Activated T-cell treated with anti-CD3 and anti-CD28 coated beads for 1 hour (primary cell): ENCODE measurements around the gene TP53I13.

Experiments
- DNase-seq: peaks from one replicate; pipeline ENCODE4 v3.0.0-alpha.2; 2020; ENCODE audit warnings: low read depth

The TP53I13 gene

DNA sequence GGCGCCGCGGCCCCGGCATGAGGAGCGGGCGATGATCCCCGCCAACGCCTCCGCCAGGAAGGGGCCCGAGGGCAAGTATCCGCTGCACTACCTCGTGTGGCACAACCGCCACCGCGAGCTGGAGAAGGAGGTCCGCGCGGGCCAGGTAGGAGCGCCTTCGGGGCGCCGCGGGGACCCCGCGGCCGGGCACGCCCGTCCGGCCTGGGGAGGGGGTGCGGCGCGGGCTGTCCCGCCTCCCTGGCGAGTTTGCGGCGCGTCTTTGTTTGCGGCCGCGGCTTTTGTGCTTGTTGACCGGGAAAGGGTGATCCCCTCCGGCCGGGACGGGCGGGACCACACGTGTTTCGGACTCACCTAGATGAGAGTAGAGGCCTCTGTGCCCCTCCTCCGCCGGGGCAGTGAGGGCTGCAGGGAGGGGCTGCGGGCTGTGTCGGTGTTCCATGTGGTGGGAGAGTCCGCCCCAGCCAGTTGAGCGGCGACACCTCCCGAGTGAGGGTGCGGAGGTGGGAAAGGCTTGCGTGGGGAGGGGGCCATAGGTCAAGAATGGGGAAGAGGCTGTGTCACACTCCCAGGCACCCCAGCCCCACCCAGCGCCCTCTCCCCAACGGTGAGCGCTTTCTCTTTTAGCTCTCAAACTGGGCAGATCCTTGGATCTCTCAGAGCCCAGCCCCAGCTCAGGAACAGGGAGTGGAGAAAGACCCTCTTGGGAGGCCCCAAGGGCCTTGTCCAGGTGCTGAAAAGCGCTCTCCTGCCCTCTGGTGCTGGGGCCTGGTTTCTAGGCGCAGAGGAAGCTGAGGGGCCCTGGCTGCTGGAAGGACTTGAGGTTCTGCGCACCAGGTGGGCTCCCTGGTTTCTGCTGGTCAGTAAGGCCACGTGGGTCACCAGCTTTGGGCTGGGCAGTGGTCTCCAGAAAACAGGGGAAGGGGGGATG is 25.4 kb downstream of the TP53I13 start:
- no peak for DNase-seq

DNA sequence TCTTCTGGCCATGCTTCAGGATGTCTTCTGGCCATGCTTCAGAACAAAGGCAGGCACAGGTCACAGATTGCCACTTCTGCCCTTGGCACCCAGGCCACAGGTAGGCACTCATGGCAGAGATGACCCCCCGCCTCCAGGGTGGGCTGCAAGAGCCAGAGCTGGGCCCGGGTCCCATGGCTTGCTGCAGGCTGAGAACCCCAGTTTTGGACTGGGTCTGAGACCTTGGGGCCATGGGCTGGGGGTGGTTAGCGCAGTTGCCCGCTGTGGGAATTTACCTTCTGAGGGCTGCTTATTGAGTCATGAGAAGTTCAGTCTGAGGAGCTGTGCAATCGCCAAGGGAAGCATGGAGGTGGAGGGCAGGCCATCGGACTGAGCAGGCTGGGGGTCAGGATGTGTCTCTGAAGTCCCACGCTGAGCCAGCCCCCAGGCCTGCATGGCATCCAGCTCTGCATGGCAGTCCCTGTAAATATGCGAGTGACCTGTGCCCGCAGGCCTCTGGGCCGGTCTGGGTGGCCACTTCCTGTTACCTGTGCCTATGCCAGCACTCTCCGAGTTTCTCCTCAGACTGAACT is 26.1 kb downstream of the TP53I13 start:
- no peak for DNase-seq

GRCh38 chr17:29595107-29595942 is 26.8 kb downstream of the TP53I13 start:
- no peak for DNase-seq

GRCh38 chr17:29595943-29596774 is 27.7 kb downstream of the TP53I13 start:
- DNase-seq, result no peak

GRCh38 chr17:29596811-29597210 is 28.3 kb downstream of the TP53I13 start:
- DNase-seq, result no peak

GRCh38 chr17:29597361-29598172 is 29.1 kb downstream of the TP53I13 start:
- DNase-seq, result no peak

DNA sequence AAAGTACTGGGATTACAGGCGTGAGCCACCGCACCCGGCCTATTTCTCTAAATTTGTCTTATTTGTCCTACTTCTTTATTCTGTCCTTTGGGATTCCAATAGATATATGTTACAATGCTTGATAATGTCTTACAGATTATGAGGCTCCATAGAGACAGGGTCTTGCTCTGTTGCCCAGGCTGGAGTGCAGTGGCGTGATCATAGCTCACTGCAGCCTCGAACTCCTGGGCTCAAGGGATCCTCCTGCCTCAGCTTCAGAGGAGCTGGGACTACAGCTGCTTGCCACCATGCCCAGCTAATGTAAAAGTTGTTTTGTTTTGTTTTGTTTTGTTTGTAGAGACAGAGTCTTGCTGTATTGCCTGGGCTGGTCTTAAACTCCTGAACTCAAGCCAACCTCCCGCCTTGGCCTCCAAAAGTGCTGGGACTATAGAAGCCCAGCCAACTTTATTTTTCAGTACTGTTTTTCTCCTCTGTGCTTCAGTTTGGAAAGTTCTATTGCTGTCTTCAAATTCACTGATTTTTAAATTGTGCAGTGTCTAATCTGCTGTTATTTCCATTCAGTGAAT is 34.7 kb downstream of the TP53I13 start:
- no peak for DNase-seq

GRCh38 chr17:29607557-29608195 is 39.2 kb downstream of the TP53I13 start:
- no peak for DNase-seq

GRCh38 chr17:29608986-29609385 is 40.5 kb downstream of the TP53I13 start:
- no peak for DNase-seq

- no peak for DNase-seq
Observed at GRCh38 chr17:29610395-29610794, 41.9 kb downstream of the TP53I13 start.

DNA sequence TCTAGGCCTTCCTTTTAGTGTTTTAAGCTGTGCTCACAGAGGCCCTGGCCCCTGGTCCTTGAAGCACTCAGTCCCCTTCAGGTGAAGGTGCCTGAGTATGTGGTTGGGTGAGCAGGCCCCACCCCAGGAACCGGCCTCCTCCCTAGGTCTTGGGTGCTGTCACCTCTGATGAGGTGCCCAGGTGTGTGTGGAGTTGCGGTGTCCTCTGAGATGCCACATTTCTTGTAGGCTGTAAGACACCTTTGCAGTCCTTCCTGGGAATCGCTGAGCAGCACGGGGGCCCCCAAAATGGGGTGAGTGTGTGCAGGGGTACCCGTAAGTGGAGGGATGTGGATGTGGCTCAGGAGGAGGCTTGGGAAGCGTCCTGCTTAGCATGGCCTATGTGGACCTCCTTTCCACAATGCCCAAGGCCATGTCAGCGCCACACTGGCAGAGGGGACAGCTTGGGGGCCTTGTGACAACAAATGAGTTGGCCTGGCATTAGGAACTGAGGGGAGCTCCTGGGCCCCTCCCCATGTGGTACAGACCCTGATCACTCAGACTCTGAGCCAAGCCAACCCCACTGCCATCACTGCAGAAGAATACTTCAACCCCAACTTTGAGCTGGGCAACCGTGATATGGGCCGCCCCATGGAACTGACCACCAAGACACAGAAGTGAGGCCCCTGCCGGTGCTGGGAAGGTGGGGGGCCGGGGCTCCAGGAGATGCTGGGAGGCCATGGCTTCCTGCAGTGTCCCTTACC is 43.0 kb downstream of the TP53I13 start:
- DNase-seq, result no peak

DNA sequence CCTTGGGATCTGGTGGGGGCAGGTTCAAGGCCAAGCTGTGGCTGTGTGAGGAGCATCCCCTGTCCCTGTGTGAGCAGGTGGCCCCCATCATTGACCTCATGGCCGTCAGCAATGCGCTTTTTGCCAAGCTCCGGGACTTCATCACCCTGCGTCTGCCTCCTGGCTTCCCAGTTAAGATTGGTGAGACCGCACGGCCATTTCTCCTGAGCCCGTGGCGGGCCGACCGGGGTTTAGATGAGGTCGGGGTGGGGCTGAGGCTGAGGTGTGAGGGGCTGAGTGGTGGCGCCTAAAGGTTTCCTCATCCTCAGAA is 43.5 kb downstream of the TP53I13 start:
- no peak for DNase-seq

DNA sequence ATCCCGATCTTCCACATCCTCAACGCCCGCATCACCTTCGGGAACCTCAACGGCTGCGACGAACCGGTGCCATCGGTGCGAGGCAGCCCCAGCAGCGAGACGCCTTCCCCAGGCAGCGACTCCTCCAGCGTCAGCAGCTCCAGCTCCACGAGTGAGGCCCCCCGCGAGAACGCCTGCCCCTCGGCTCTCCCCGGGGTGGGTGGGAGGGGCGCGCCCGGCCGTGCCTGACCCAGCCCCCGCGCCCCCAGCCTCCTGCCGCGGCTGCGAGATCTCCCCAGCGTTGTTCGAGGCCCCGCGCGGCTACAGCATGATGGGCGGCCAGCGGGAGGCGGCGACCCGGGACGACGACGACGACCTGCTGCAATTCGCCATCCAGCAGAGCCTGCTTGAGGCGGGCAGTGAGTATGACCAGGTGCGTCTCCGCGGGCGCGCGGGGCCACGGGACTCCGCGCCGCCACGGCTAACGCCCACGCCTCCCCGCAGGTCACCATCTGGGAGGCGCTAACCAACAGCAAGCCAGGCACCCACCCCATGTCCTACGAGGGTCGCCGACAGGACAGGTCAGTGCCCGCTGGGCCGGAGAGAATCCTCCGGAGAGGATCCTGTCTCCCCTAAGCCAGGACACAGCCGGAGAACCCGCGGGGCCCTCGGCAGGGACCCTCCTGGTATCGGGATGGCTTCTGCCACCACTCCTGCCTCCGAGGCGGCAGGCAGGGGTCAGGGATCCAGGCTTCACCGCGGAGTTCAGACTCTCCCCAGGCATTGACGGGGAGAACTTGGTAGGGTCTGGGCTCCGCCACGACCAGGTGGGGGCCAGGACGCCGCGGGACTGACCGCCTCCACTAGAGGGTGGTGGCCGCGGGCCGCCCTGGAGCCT is 44.1 kb downstream of the TP53I13 start:
- DNase-seq, result no peak

DNA sequence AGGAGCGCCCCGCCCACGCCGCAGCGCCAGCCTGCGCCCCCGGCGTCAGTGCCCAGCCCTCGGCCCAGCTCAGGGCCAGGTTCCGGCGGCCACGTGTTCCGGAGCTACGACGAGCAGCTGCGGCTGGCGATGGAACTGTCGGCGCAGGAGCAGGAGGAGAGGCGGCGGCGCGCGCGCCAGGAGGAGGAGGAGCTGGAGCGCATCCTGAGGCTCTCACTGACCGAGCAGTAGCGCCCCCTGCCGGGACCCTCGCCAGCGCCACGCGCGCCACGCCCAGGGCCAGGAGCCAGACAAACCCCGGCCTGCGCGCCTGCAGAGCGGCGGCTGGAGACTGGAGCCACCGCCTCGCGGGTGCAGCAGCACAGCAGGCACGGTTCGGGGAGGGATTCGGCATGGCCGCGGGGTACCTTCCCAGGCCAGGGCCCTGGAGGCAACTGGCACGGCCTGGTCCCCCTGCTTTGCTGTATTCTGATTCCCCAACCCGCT is 44.9 kb downstream of the TP53I13 start:
- DNase-seq, result peak; percentile 91

GRCh38 chr17:29613856-29614255 is 45.4 kb downstream of the TP53I13 start:
- no peak for DNase-seq

DNA sequence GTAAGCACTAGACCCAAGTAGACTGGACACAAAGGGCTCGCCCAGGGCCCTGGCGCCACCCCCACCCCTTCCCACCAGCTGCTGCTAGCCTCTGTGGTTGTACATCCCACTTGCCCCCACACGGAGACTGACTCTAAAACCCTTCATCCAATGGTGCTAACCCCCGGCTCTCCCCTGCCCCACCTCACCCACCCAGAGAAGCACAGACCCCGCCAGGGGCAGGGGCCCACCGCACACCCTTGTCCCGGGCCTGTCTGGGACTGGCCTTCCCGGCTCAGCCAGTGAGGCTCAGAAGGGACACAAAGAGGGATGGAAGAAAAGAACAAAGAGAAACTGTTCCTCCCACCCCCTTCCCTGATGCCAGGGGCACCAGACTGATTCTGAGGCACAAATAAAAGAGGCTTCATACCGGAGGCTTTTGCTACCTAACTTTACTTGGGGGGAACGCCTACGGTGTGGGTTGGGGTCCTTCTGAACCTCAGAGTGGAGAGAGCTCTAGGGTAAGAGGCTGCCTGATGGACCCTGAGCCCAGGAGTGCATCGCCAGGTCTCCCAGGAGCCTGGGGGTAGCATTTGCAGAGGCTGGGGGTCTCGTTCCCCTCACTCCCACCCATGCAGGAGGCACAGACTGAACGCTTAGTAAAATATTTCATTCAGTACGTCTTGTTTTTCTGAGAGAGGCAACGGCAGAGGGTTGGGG is 46.0 kb downstream of the TP53I13 start:
- DNase-seq, result no peak

DNA sequence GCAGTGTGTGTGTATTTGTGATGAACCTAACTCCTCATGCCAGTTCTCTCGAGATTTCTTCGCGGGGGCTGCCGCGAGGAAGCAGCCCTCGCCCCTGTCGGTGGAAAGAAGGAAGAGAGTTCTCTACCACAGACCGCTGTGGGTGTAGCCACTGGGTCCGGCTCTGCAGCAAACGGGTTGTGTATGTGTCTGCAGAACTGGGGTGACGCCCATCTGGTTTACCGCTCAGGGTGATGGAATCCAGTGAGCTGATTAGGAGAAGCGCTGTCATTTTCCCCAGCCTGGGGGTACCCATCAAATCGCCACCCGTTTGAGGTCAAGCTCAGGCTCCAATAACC is 46.5 kb downstream of the TP53I13 start:
- DNase-seq, result no peak
